ENCODE measurements around the gene ABHD12B.

ABHD12B gene

GRCh38 chr14:50828721-50829488 is 42.9 kb upstream of the ABHD12B start:
- no peak for DNase-seq (ENCODE audit: low spot score)
- TF ChIP-seq CTCF (IDR thresholded peaks at IDR 0.05; ENCODE audit: extremely low read depth, missing control alignments): no peak

DNA sequence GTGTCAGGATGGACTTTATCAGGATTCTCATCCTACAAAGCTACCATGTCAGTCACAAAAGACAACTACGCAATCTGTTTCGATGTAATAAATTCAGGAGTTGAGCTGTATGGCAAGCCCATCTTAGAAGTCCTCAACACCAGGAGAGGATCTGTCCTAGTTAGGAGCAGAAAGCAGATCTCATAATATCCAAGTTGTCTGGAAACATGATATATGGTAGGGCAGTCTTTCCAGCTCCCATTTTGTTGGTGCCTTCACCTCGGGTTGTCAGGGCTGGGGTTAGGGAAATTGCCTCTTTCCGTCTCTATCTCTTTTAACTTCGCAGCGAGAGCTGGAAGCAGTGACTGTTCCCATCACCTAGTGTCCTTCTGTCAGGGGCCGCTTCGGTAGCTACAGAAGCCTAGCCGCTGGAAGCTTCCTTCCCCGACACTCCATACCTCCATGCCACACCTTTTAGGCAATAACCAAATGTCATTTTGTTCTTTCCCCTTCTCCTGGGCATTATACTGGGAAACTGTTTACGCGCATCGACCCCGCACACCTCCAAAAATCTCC is 42.3 kb upstream of the ABHD12B start:
- DNase-seq (ENCODE audit: low spot score): no peak
- TF ChIP-seq CTCF (IDR thresholded peaks at IDR 0.05; ENCODE audit: extremely low read depth, missing control alignments): no peak

DNA sequence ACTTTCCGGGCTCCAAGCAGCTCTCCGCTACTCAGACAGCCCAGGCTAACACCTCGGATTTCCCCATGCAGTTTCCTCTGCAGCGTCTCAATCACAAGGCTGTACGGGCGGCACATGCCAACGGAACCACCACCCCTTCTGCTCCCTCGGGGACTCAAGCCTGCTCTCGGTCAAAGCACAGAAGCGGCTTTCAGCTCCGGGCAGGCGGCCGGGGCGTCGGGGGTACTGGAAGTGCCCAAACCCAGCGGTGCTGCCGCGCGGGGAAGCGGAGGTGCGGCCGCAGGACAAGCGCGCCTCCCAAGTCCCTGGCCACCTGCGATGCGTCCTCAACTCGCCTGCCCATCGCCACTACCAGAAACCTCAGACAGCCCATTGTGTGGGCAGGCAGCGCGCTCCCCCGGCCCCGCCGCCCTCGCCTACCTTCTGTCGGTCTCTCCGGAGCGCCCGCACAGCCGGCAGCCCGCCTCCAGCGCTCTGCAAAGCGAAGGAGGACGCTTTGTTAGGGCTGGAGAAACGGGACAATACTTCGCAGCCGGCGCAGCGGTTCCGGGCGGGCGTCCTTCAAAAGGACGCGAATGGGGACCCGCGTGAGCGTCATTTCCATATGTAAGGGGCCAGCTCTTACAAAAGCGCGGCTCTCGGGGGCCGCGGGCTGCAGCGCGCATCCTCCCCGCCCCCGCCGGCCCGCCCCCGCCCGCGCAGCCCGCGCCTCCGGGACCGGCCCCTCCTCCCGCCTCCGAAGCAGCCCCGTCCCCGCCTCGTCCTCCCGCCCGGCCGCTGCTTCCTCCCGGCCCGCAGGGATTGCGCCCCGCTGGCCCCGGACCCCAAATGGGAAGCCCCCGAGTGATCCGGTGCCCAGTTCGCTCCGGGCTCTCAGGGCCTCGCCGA is 41.6 kb upstream of the ABHD12B start:
- no peak for TF ChIP-seq CTCF (IDR thresholded peaks at IDR 0.05; ENCODE audit: extremely low read depth, missing control alignments)
- peak; percentile 85 for DNase-seq (ENCODE audit: low spot score)

DNA sequence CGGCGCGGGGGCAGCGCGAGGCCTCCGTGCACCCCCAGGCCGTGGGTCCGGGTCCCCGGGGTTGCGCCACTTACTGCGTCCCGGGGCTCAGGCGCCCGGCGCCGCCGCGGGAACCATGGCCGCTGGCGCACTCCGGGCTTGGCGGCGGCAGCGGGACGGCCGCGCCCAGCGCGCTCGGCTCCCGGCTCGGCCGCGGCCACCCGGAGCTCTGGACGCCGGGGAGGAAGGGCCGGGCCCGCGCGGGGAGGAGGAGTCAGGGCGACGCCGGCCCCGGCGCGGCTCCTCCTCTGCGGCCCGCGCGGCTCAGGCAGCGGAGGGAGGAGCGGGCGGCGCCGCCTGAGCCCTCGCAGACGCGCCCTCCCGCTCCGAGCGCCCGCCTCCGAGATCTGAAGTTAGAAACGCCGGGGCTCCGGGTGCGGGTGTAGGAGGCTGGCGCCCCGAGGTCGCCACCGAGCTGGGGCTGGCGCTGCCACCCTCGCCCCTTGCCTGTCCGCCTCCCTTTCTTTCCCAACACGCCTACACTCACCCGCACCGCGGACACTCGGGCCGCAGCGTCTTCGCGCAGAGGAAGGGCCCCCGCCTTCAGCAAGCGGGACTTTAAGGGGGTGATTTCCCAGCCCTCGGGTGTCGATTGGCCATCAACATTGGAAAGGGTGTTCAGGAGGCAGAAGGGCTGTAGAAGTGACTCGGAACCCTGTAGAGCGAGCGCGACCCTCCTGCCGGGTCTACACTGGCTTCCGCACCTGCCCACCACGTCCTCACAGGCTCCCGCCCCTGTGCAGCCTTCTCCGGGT is 40.7 kb upstream of the ABHD12B start, which contains the start of gene NIN:
Gene NIN, minus strand, starts transcription at position 231 of the 794 bp plus-strand sequence. CDS start 9,106 bp downstream, outside the sequence.
- peak; percentile 93 for DNase-seq (ENCODE audit: low spot score)
- TF ChIP-seq CTCF (IDR thresholded peaks at IDR 0.05; ENCODE audit: extremely low read depth, missing control alignments): no peak

GRCh38 chr14:50831726-50832168 is 40.1 kb upstream of the ABHD12B start:
- TF ChIP-seq CTCF (IDR thresholded peaks at IDR 0.05; ENCODE audit: extremely low read depth, missing control alignments): no peak
- no peak for DNase-seq (ENCODE audit: low spot score)

DNA sequence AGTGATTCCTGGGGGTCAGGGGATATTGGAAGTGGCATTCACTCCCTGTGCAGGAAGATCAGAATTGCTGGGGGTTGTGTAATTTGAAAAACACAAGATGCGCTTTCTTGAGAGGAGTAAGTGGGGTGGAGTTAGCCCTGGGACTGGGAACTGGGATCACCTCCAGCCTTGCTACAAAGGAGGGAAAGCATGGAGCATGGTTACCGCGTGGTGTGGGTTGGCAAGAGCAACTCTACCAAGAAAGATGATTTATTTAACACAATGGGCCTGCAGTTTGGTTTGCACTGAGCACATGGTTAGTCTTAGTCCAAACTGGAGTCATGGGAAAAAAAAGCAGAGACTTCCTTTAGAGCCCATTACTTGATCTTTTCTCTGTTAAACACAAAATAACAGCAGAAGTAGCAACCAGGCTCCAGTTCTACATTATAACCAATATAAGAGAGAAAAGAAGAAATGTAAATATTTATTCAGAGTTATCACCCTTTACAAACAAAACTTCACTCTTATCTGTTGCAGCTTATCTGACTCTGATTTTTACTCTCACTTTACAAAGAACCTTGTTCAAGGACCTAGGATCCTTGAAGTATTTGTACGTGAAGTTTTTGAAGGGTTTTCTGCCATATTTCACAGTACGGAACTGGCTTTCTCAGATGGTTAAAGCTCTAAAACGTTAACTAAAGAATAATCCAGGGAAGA is 38.8 kb upstream of the ABHD12B start:
- no peak for TF ChIP-seq CTCF (IDR thresholded peaks at IDR 0.05; ENCODE audit: extremely low read depth, missing control alignments)

More for the DNA sequence above, 38.8 kb upstream of the ABHD12B start:
- DNase-seq (ENCODE audit: low spot score): no peak
